Urothelium cell line (cell line): ENCODE measurements around the gene CEP89.
A peak's percentile ranks its signal among the peaks of the same experiment; 100 is the strongest.
"Not testable (repeated sequence)": the region's sequence is repeated elsewhere in the genome, so short reads cannot be mapped to it uniquely, and the experiment has no call there.

ENCODE experiments used
- DNase-seq: peaks from one replicate; pipeline ENCODE4 v3.0.0; 2011; ENCODE audit warnings: low spot score, mixed read lengths
- FAIRE-seq: peaks from 2 replicates; lab custom pipeline; 2011; peaks lifted over from hg19 to GRCh38; lab: Jason Lieb, UNC

The CEP89 gene

DNA sequence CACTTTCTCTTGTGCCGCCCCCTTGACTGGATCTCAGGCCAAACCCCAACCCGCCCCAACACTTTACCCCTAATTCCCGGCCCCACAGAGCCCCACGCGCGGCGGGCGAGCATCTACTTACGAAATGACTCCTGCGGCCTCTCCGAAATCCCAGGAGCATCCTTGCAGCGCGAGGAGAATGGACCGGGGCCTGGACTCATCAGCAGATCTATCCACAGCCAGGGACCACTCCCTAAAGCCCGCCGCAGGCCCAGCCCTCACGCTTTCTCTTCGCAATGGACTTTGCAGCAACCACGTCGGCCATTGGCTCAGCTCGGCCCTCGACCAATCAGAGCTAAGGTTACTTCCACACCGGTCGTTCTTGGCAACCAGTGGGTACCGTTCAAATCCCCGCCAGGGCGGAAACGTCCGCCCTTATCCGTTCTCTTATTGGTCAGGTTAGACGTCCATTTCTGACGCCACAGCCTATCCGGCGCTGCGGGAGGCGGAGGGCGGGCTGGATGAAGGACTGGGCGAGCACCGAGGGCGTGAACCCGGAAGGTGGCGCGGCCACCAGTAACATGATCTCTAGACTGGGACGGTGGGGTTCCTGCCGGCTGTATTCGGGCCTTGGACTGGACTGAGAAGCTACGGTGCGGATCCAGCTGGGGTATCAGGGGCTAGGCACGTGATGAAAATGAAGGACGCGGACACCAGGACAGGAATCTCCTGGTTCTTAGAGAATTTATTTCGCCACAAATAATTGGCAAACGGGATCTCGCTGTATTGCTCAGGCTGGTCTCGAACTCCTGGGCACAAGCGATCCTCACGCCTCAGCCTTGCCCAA, at the start of gene CEP89, which contains the start of gene FAAP24:
Gene CEP89 (minus strand): TSS at position 244 of the 826 bp plus-strand sequence. CDS start 84 bp downstream, at position 160.
Gene FAAP24 (plus strand): TSS at position 528 of the 826 bp plus-strand sequence. CDS start 955 bp downstream, outside the sequence.
- peak; percentile 93 for FAIRE-seq
- peak; percentile 99 for DNase-seq

DNA sequence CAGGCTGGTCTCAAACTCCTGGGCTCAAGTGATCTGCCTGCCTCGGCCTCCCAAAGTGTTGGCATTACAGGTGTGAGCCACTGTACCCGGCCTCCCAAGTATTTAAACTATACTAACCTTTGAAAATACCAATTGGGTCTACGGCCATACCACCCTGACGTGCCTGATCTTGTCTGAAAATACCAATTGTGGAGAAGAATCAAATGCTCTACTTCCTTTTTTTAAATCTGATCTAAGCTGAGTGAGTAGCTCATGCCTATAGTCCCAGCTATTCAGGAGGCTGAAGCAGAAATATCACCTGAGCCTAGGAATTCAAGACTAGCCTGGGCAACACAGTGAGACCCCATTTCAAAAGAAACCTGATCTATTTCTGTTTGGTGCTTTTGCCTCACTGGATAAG, 39.1 kb upstream of the CEP89 start:
- not testable (repeated sequence) for DNase-seq, FAIRE-seq

DNA sequence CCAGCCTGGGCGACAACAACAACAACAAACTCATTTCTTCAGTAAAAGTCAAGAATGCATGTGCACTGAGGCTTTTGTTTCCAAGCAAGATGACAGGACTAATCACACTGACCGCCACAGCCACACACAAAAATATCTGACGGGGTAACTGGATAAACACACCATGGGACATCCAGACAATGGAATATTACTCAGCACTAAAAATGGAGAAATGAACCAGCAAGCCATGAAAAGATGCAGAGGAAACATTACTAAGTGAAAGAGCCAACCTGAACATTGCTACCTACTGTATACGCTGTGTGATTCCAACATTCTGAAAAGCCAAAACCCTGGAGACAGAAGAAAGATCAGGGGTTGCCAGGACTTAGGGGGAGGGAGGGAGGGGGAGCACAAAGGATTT, 37.0 kb upstream of the CEP89 start:
- DNase-seq (no peak), FAIRE-seq (no peak)

DNA sequence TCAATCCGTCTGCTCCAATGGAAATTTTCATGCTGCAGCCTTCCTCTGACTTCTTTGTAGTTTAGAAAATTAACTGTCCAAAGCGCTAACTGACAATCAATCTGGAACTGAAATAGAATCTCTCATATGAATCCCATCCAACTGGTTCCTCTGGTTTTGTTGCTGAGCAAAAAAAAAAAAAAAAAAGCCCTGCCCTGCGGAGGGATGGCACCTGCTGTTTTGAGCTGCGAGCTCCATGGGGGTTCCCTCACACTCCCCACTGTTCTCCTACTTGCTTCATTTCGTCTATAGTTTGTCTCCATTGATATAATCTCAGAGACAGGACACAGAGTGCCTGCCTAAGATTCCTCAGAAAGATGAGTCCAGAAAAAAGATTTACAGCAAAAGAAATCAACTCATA, 33.7 kb upstream of the CEP89 start:
- no peak for FAIRE-seq
- no peak for DNase-seq

DNA sequence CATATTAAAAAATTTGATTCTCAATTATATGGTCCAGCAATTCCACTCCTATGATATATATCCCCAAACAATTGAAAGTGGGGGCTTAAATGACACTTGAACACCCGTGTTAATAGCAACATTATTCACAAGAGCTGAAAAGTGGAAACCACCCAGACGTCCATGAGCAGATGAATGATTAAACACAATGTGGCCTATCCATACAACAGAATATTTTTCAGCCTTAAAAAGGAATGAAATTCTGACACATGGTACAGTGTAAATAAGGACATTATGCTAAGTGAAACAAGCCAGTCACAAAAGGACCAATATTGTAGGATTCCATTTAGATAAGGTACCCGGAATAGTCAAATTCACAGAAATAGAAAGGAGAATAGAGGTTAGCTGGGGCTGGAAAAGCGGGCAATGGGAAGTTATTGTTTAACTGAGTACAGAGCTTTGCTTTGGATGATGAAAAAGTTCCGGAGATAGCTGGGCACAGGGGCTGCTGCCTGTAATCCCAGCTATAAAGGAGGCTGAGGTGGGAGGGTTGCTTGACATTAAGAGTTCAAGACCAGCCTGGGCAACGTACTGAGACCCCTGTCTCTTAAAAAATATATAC, 31.8 kb upstream of the CEP89 start:
- not testable (repeated sequence) for DNase-seq, FAIRE-seq

DNA sequence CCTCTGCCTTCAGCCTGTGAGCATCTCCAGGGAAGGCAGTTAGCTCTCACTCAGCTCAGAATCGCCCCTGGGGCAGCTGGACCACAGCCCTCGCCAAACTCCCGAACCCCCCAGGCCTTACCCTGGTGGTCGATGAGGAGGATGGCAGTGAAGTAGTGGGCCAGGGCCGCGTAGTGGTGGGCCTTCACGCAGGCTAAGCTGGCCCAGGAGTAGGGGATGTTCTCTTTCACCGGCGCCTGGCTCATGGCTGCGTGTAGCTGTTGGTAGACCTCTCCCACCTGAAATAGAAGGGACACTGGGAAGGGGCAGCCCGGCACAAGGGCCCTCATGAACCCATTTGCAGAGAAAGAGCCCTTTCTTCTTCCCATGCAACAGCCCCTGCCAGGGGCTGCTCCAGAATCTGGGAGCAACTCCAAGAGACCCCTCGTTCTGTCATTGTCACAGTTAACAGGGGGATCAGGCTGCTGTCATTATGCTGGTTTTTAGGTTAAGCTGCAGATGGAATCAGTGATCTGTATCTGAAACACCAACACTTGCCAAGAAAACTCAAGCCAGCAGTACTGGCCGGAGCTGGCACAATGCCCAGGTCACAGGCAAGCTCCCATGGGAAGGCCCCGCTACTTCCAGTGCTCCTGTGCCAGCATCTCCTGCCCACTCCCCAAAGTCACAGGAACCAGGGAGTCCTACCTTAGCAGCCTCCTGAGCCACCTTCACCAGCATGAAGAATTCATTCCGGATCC, 30.5 kb upstream of the CEP89 start:
- not testable (repeated sequence) for DNase-seq, FAIRE-seq

DNA sequence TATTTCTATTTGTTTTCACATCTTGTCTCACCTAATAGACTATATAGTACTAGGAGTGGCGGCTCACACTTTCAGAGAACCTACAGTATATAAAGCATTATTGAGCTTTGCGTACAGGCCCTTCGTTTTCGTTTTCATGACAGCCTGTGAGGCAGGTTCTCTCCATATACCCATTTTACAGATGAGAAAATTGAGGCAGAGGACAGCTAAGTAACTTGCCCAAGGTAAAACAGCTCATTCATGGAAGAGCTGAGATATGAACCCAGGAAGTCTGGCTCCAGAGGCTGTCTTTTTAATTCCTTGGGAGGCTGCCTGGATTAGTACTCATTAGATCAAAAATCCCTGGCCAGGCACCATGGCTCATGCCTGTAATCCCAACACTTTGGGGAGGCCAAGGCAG, 29.2 kb upstream of the CEP89 start:
- FAIRE-seq (no peak), DNase-seq (no peak)

DNA sequence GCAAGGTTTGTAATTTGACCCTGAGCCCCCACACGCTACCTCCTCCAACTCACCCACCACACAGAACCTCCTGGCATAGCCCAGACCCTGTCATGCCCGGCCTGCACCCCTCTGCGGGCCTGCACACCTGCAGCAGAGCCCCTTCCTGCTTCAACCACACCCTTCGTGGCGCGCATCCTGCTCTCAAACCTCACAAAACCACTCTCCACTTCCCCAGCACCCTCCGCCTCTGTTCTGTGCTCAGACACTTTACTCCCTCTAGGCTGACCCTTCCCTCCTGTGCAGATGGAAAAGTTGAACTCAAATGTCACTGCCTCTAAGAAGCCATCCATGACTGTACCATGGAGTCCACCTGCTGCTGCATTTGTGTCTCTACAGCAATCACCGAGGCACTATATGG, 28.8 kb upstream of the CEP89 start:
- FAIRE-seq (no peak), DNase-seq (no peak)

DNA sequence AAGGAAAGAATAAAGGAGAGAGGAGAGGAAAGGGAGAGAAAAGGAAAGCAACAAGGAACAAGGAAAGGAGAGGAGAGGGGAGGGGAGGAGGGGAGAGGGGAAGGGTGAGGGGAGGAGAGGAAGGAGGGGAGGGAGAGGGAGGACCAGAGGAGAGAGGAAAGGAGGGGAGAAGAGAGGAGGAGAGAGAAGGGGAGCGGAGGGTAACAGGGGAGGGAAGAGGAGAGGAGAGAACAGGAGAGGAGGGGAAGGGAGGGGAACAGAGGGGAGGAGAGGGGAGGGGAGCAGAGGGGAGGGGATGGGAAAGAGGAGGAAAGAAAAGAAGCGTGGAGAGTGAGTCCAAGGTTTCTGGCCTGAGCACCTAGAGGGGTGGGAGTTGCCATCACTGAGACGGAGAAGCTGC, 27.0 kb upstream of the CEP89 start:
- no peak for DNase-seq
- FAIRE-seq, result no peak

DNA sequence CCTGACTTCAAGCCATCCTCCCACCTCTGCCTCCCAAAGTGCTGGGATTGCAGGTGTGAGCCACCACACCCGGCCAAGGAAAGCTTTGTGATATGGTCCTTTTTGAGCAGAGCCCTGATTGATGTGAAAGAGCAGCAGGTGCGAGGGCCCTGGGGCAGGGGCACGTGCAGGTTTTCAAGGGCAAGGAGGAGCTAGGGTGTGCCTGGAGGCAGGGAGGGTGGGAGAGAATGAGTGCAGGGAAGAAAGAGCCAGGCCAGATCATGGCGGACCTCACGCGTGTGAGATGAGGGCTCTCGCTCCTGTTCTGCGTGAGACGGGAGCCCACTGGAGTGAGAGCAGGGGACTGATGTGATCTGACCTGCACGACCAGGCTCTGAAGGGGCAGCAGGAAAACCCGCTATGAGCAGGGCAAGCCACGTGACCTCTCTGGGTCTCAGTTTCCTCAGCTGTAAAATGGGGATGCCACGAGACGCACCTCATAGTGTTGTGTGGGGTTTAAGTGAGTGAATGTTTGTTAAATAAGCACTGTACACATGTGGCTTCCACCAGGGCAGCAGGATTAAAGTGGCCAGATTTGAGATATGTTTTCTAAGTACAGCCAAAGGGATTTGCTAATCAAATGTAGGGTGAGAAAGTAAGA, 26.1 kb upstream of the CEP89 start:
- FAIRE-seq (no peak), DNase-seq (no peak)

DNA sequence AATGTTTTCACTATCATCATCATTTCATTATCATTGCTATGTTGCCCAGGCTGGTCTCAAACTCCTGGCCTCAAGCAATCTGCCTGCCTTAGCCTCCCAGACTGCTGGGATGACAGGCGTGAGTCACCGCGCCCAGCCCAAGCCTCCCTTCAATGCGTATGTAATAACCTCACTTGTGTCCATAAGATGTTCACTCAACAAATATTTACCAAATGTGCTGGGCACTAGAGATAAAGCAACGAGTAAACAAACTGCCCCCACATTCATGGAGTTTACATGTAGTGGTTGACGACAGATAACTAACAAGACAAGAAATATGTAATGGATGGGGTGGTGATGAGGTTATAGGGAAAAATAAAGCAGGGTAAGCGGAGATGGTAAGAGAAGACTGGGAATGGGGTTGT, 25.3 kb upstream of the CEP89 start:
- not testable (repeated sequence) for DNase-seq, FAIRE-seq

DNA sequence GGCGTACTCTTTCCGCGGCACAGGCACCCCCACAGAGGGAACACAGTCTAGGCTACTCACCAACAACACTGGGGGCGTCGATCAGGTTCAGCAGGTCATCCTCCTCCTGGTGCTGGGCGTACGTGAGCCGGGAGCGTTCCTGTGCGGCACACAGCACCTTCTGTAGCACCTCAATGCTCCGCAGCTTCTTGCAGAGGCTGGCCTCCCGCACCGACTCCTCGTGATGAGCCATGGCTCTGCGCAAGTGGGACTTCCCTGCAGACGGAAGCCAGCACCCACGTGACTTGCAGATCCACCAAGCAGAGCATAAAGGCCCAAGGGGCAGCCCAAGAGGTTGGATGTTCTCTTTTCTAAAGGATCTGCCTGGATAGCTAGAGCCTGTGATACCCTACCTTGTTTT, 24.2 kb upstream of the CEP89 start:
- DNase-seq, FAIRE-seq: not testable (repeated sequence)

DNA sequence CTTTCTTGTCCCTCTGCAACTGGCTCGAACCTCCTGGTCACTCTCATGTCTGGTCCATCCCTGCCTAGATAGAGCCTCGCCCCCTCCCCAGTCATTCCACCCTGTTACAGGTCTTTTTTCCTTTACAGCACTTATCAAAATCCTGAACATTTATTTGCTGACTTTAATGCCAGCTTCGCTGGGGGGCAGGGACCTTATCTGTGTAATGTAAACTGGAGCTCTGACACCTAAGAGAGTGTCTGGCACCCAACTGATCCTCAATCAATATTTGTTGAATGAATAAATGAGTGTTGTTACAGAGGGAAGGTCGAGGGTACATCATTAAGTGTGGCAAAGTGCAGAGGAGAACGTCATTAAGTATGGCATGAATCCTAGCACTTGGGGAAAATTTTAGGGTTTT, 17.0 kb upstream of the CEP89 start:
- DNase-seq (no peak), FAIRE-seq (no peak)

DNA sequence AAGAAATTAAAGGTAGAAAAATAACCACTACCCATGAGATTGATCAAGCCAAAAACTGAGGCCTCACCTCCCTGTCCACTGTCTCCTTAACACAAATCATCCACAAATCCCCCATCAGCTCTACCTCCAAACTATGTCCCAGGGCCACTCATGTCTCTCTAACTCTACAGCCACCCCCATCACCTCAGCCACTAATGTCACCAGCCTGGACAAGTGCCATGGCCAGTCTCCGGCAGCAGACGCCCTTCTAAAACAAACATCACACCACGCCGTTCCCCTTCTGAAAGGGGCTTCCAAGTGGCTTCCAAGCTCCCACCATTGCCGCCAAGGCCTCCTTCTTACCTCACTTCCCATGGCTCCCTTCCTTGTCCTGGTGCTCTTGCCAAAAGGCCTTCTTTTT, 16.5 kb upstream of the CEP89 start:
- not testable (repeated sequence) for DNase-seq, FAIRE-seq

DNA sequence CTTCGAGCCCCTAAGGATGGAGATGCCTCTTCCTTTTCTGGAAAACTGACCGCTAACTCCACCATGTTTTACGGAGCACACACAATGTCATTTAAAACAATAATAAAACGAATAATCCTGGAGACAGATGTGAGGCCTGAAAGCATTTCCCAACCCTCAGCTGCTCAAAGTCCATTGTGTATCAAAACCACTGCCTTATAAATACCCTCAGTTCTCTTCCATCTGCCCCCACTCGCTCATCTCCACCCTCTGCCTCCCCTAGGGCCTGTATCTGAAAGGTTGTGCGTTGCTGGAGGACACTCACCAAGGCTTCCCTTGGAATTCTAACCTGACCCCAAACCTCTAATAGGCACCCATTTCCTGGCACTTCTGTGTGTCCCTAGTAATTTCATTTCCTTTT, 10.7 kb upstream of the CEP89 start:
- DNase-seq, FAIRE-seq: not testable (repeated sequence)

DNA sequence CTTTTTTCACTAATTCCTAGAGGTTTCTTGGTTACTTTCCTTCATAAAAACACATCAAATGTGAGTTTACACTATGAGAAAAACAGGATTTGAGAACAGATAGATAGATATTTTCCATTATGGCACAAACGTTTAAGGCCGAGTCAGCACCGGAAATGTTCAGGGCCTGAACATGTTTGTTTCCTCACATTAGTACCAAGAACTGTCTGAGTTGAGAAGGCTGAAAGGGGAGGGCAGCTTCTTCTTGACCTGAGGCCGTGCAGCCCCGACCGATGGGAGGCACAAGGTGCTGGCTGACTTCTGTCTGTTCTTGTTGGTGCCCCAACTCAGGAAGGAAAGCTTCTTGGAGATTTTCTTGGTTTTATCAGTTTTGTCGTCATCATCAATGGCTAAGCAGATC, 8.0 kb upstream of the CEP89 start:
- DNase-seq, FAIRE-seq: not testable (repeated sequence)

DNA sequence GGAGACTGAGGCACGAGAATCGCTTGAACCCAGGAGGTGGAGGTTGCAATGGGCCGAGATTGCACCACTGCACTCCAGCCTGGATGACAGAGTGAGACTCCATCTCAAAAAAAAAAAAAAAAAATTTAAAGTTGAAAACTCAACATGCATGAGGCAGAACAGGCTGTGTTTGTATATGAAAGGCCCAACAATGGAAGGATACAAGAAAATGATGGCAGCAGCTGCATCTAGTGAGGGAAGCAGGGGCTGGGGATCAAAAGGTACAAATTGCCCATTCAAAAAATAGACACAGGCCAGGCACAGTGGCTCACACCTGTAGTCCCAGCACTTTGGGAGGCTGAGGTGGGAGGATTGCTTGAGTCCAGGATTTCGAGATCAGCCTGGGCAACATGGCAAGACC, 6.1 kb upstream of the CEP89 start:
- not testable (repeated sequence) for DNase-seq, FAIRE-seq

DNA sequence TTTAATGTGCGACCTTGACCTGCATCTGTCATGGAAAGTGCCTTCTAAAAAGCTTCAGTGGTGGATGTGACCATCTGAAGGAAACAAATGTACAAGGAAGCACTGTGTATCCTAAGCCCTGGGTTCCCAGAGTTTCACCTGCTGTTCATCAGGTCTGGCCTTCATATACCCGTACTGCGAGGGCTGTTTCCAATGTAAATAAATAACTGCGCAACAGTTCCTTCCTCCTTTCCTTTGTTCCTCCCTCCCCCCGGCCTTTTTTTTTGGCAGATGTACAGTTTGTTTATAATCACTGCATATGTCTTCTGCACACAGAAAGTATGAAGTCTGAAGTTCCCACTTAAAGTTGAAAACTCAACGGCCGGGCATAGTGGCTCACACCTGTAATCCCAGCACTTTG, 5.5 kb upstream of the CEP89 start:
- no peak for FAIRE-seq
- DNase-seq, result no peak

DNA sequence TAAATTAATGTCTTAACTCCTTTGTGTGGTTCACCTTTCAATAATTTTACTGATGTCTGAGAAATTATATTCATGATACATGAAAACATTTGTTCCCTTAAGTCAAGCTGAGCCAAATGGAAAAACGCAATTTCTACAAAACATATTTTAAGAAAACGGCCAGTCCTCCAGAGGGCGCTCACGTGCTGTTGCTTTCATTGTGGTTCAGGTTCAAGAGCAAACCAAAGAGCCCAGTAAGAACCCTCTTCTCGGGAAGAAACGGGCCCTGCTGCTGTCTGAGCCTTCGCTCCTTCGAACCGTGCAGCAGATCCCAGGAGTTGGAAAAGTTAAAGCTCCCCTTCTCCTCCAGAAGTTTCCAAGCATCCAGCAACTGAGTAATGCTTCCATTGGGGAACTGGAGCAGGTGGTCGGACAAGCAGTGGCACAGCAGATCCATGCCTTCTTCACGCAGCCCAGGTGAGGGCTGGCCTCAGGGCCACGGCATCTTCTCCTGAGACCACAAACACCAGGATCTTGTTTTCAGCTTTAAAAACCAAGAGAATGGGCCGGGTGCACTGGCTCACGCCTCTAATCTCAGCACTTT, 4.6 kb upstream of the CEP89 start:
- FAIRE-seq (no peak), DNase-seq (peak; percentile 52)

DNA sequence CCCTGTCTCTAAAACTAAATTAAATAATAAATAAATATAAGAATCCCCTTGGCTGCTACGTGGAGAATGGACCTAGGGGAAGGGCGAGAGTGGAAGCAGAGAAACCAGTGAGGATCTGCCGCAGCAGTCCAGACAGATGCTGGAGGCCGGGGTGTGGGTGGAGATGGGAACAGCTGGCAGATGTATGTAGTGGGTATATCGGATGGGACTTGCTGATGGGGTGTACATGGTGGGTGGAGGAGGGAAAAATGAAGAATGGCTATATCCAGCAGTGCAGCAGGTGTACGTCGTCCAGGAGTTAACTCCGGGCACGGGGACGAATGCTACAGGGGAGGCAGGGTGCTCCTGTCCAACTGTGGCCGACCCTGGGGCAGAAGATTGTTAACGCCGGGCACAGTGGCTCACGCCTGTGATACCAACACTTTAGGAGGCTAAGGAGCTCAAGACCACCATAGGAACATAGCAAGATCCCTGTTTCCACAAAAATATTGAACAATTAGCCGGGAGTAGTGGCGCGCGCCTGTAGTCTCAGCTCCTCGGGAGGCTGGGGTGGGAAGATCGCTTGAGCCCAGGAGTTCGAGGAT, 654 bp downstream of the CEP89 start:
- no peak for FAIRE-seq

More for the DNA sequence above, 654 bp downstream of the CEP89 start:
- DNase-seq, result no peak
